ENCODE results near the gene DIP2C. TPM values are rescaled to one million over a fixed set of nuclear protein-coding genes. Genes with fewer than 3 reads are reported as not detected.
"Not testable (repeated sequence)": the region's sequence is repeated elsewhere in the genome, so short reads cannot be mapped to it uniquely, and the experiment has no call there.

DIP2C gene
- total RNA-seq, 1 donor from 2014 or later, result 38.5 TPM

DNA sequence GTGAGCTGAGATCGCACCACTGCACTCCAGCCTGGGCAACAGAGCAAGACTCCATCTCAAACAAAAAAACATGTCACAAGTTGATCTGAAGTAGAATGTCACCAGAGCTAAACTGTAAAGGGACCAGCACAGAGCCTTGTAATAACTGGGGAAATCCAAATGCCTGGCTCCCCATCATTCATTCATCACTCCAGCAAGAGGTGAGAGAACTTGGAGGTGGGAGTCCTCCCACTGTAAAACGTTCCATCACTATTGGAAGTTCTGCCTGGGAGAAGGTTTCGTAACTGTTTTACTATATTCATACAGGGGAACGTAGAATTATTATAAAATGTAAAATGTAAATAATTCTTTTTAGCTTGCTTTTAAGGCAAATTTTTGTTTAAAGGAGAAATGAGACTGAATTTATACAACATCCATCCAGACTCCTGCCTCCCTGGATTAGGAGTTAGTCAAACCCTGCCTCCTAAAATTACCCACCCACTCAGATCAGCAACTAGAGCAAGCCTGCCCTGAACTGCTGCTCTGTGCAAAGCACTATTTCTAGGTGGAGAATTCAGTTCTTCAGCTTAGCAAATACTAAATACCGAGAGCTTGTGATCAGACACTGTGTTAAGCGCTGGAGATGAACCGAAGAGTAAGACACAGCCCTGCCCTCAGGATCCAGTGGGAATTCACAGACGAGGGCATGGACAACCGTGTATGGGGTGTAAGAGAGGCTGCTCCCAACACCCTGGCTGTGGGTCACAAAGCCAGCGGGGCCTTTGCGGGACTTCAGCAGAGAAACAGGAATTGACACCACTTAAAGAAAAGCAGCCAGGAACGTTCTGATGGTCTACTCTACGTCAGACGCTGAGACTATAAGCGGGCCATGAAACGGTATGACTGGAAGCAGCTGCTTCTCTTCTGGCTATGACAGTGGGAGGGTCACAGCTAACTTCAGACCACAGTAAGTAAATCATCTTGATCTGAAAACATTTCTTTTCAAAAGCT is 345.9 kb downstream of the DIP2C start:
- DNase-seq (ENCODE audit: low spot score), result peak; percentile 51

DNA sequence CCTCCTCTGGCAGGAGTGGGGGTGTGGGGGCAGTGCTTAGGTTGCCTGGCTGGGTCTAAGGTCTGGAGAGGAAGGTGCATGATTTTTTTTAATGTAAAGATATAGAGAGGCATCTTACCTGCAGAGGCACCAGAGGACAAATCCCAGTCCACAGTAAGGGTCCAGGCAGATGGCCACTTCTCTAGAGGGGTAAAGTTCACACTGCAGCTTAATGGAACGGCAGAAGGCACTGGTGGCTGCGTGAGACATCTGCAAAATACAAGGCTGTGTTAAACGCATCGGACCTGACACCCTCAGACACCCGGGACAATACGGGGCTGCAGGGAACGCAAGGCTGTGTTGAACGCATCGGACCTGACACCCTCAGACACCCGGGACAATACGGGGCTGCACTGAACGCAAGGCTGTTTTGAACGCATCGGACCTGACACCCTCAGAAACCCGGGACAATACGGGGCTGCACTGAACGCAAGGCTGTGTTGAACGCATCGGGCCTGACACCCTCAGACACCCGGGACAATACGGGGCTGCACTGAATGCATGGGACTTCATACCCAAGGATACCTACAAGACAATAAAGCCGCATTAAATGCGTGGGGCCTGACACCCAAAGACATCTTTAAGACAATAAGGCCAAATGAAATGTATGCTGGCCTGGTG is 348.3 kb downstream of the DIP2C start:
- DNase-seq (ENCODE audit: low spot score), result peak; percentile 65

DNA sequence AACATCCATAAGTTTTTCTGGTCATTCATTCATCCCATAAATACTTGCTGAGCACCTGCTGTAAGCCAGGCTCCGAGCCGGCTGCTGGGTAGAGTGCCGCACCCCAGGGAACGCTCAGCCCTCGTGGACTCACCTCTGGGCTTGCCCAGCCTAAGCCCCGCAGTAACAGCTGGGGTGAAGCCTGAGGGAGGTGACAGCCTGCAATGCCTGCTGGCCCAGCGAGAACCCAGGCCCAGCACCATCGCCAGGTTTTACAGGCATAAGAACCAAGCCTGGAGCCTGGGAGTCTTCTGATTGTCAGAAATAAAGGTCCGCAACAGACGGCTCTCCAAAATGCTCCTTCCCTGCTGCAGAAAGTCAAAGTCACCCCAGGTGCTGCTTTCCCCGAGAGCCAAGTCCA is 348.8 kb downstream of the DIP2C start:
- DNase-seq (ENCODE audit: low spot score), result peak; percentile 43

DNA sequence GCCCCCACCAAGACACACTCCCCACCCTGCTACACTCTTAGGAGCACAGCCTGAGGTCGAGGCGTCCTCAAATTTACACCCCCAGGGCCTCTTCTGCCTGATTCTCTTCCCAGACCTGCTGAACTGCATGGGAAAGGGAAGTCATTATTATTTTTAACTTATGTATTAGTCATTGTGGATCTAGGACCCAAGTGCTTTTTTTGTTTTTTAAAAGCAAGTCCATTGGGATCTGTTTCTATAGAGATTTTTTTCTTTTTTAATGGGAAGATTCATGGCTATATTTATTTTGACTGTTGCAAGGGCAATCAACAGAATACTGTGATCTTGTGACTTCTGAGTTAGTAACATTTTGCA is 350.5 kb downstream of the DIP2C start:
- DNase-seq (ENCODE audit: low spot score), result no peak

DNA sequence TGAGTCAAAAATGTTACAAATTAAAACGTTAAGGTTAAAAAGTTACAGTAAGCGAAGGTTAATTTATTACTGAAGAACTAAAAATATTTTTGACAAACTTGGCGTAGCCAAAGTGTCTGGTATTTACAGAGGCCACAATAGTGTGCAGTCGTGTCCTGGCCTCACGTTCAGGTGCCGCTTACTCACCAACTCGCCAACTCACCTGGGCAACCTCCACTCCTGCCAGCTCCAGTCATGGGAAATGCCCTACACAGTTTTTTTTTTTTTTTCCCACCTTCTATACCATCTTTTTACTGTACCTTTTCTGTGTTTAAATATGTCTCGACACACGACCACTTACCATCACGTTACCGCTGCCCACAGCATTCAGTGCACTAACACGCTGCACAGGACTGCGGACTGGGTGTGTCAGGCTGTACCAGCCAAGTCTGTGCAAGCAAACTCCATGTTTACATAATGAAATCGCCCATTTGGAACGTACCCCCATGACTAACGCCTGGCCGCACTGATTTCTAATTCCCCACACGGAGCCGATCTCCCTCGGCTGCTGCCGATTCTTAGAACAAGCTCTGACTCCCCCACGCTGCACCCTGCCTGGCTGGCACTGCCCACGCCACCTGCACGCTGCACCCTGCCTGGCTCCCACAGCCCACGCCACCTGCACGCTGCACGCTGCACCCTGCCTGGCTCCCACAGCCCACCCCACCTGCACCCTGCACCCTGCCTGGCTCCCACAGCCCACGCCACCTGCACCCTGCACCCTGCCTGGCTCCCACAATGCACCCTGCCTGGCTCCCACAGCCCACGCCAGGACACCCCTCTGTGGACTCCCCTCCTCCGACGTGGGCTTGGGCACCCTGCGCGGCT is 351.1 kb downstream of the DIP2C start:
- DNase-seq (ENCODE audit: low spot score), result no peak

DNA sequence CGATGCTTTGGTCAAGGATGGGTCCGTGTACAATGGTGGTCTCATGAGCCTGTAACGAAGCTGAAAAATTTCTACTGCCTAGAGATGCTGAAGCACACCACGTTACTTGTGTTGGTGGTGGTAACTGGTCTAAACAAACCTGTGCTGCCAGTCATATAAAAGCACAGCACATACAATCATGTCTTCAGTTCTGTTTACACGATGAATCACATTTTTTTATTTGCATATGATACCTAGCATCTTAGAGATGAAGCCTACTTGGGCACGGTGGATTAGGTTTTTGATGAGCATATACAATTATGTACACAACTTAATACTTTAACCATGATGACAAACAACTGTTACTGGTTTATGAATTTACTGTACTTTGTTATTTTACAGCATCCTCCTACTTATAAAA is 353.2 kb downstream of the DIP2C start:
- DNase-seq (ENCODE audit: low spot score), result no peak

DNA sequence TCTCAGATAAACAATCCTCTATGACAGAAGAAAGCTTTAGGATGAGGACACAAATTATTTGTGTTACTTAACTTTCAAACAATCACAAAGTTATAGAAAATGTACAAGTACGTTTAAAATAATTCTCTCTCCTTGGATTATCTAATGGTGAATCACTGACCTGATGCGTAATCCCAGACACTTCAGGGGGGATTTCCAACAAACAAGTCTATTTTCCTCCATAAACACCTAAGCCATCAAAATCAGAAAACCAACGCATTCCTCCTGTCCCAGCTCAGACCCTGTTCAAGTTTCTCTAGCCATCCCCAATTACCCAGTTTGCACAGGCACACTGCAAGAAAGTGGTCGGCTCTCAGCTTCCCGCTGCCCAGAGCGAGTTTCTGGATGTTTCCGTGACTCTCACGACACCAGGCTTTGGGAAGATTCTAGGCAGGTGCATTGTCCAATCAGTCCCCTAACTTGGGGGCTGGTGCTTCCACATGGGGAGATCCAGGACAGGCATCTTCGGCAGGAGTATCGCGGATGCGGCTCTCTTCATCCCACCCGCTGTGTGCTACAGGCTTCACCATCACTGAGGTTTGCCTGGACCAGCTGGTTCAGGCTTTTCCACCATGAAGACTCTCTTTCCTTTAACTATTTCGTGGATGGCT is 354.2 kb downstream of the DIP2C start:
- peak; percentile 59 for DNase-seq (ENCODE audit: low spot score)

DNA sequence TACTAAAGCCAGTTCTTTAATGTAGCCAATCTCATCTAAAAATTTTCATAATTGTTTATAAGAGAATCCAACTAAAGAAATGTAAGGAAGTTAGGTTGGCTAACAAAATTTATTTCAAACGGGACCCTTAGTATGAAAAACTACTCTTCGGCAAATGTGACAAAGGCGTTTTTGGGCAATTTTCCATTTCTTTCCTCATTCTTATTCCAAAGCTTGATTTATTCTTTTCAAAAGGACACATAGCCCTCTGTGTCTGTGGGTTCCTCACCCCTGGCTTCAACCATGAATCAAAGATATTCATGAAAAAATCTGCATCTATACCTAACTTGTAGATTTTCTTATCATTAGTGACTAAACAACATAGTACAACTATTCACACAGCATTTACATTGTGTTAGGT is 358.3 kb downstream of the DIP2C start:
- no peak for DNase-seq (ENCODE audit: low spot score)

DNA sequence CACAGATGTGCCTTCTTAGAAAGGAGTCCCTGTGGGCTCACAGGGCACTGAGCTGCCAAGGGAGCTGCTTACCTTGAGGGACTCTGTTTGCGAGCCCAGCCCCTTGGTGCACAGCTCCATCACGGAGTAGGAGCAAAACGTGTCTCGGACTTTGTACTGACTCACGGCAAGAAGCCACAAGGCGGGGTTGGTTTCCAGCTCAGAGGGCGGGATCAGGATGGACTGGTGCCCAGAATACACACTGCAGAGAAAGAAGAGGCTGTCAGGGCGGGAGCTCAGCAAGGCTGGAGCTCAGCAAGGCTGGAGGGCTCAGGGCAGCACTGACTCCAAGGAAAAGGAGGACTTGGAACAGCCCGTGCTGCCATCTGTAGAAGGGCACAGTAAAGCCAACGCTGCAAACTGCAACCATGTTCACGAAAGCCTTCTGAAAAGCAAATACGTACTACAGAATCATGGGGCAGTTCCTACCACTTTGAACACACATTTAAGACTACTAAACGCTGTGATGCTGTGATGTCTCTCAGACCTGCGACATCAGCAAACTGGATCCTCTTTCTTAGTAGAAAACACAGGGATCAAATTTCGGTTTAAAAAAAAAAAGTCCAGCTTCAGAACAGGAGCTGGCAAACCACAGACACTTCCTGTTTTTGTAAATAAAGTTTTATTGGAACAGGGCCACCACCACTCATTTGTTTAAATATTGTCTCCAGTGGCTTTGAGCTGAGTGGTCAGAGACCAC is 359.9 kb downstream of the DIP2C start:
- no peak for DNase-seq (ENCODE audit: low spot score)

DNA sequence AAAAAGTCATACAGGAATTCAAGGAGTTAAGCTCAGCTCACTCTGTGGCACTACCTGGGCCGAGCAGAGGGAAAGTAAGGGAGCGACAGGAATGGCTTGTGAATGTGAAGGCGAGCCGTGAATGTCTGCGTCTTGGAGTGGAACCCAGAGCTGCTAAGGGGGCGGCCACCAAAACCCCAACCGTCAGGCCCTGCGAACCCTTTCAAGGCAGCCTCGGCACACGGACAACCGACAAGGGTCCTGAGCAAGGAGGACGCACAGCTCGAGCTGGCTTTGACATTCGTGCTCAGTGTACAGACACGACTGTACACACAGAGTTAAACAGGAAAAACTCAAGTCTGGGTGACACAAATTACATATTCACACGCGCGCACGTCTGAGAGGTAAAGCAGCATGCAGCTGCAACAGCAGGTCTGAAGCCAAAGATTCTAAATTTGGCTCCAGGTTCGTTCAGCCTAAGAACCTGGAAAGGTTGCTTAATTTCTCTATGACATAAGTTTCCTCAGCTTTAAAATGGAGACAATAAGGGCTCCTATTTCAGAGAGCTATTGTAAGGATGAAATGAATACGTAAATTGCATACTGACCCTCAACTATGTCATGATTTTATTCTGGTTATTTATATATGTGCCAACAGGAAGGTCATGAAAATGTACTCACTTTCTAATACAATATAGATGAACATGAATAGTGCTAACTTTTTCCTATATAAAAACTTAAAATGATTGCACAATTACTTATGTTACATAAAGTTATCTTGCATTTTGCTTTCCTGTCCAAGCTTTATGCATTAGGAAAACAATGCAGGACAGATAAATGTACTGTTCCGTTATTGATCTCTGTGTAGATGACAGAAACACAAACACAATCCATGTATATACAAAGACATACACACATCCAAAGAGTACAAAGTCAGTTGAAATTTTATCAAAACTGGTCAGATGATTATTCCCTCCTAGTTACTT is 361.3 kb downstream of the DIP2C start:
- no peak for DNase-seq (ENCODE audit: low spot score)

DNA sequence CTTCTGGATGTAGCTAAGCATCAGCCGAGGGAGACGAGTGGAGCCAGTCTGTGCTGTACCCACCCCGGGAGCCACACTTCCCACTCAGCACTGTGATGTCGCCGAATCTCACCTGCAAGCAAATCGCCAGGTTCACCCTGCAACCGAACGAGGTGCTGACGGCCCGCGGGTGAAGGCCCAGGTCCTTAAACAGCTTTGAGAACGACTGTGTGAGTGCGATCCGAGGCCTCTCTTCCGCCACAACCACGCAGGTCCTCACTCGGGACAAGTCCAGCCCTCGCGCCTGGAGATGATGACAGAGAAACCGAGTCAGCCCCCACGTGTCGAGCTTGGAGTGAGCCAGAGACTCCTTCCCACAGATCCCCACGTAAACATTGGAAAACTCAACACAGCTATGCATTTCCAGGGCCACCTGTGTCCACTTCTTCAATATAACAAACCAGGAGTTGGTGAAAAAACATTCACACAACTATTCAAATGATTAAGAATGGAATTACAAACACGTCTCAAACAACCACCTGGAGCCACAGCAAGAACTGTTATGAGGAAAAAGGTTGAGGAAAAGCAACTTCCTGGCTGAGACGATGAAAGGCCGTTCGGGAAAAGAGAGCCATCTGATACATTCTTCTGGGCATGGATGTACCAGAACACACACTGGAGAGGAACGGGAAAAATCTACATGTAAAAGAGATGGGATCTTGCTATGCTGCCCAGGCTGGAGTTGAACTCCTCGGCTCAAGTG is 362.4 kb downstream of the DIP2C start:
- no peak for DNase-seq (ENCODE audit: low spot score)

DNA sequence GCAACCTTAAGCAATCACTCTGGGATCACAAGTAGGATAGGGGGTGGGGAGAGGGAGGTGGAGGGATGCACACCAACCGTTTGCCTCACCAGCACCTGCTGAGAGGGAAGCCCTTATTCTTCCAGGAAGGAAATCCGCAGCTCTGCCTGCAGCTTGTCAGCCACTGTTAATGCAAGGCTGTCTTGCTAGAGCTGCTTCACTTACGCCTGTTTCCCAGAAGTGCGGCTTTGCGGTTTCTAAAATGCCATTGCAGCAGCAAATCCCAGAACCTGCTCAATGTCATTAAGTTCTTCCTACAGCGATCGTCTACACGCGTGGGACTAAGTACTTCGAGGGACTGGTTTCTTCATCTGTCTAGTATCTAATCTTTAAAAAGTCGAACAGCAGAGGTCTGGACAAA is 363.1 kb downstream of the DIP2C start:
- DNase-seq (ENCODE audit: low spot score), result no peak

DNA sequence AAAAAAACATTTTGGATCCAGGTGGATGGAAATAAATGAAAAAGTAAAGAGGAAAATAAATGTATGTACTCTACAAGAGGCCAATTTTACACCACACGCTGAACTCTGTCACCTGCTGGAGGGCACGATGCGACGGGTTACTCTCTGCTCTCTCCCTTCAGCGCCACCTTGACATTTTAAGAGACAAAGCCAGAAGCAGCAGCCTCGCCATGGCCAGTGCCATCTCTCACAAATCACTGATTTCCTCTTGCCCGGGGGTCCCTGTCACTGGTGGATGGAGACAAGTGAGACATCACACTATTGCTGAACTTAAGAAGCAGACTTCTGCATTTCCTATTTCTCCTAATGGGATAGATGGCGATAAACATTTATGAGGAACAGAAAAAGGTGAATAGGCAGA is 364.2 kb downstream of the DIP2C start:
- DNase-seq (ENCODE audit: low spot score), result no peak

DNA sequence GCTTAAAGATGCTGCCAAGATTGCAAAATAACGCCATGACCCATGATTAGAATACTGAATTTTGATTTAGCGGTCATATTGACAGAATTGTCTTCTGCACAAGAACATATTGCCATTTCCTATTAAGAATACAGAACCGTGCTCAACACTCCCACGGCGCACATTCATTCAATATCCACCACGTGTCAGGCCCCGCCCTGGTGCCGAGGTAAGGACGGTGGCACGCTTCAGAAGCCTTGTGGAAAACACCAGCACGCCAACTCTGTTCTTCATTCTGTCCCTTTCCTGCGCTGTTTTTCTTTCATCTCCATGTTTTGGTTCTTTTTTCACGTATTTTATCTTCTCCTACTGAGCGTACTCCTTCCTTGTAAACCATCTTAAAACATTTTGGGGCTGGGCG is 364.9 kb downstream of the DIP2C start:
- DNase-seq (ENCODE audit: low spot score), result no peak

DNA sequence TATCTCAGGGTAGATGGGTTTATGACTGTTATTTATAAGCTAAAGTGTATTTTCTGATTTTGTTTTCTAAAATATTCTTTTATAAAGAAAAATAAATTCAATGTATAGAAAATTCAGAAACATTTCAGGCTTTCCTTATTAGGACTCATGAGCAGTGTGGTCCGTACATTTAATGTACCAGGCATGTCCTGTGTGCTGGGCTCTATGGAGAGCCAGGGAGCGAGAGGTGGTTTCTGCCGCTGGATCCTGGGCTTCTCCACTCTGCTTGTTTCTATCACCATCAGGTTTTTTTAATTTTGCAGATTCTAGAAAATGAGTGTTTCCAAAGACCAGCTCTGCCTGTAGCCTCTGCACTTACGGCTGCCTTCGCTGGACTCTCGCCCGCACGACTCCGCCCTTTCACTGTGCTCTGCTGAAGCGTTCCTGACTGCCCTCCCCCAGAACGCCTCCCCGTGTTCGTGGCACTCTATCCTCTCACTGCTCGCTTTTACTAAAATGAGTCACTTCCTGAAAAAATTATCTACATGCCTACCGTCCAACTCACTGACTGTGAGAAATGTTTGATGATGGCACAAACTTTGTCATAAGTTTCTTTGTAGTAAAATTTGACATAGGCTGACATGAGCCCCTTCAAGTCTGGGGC is 365.7 kb downstream of the DIP2C start:
- no peak for DNase-seq (ENCODE audit: low spot score)

DNA sequence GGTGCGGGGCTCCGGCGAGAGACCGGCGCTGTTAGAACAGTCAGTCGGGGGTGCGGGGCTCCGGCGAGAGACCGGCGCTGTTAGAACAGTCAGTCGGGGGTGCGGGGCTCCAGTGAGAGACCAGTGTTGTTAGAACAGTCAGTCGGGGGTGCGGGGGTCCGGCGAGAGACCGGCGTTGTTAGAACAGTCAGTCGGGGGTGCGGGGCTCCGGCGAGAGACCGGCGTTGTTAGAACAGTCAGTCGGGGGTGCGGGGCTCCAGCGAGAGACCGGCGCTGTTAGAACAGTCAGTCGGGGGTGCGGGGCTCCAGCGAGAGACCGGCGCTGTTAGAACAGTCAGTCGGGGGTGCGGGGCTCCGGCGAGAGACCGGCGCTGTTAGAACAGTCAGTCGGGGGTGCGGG is 366.4 kb downstream of the DIP2C start:
- not testable (repeated sequence) for DNase-seq (ENCODE audit: low spot score)

DNA sequence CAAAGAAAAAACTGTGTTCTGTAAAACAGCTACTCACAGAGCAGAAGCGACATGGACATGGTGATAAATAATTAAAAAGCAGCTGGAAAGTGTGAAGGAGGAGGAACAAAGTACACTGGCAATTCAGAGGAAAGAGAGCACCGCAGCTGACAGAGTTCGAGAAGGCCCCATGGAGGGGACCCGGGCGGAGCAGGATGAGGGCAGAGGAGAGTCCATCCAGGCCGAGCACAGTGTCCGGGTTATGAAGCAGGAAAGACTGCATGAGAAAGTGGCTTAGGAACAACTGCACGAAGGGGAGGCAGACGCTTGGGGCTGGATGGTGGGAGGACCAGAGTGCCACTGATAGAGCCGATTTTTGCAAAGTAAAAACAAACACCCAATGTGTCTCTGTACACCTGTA is 368.7 kb downstream of the DIP2C start:
- DNase-seq (ENCODE audit: low spot score), result peak; percentile 65

DNA sequence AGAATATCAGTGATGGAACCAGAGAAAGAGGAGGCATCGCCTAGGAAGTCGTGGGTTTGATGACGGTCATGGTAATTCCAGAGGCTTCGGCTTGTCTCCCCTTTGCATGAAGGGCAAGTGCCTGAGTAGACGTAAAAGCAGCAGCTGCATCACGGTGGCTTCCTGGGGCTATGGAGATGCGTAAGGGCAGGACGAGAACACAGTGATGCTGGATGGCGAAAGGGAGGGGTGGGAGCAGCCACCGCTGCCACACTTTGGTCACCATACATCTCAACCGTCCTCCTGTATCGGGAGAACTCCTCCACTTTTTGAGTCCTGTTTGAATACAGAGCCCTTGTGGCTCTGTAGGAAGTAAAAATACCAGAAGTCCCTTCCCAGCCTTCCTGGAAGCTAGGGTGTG is 371.5 kb downstream of the DIP2C start:
- no peak for DNase-seq (ENCODE audit: low spot score)
